Spinal cord (tissue), 10 donors: ENCODE results near the gene SLC1A3. TPM values are rescaled to one million over a fixed set of nuclear protein-coding genes. Genes with fewer than 3 reads are reported as not detected.

Experiments used
- DNase-seq, 6 donors: peaks; one replicate each; pipeline versions ENCODE4 v3.0.0 to v3.0.0-alpha.2; 2013 to 2015; ENCODE audit warnings: low spot score in 6 of 6, low read depth in 4 of 6
- H3K27ac ChIP-seq: one replicate; pipeline ENCODE4 v1.5.1; 2013; ENCODE audit warnings: low read depth, low read length, control low read depth
- H3K27me3 ChIP-seq: one replicate; pipeline ENCODE4 v1.6.1; 2013; ENCODE audit warnings: low read length; ENCODE audit not compliant: control insufficient read depth, insufficient read depth
- H3K36me3 ChIP-seq: one replicate; pipeline ENCODE4 v1.6.1; 2013; ENCODE audit warnings: low read length; ENCODE audit not compliant: control insufficient read depth, insufficient read depth
- H3K4me1 ChIP-seq: one replicate; pipeline ENCODE4 v1.6.1; 2013; ENCODE audit warnings: low read length; ENCODE audit not compliant: control insufficient read depth, insufficient read depth
- H3K4me3 ChIP-seq: one replicate; pipeline ENCODE4 v1.5.1; 2013; ENCODE audit warnings: low read depth, low read length, control low read depth
- H3K9me3 ChIP-seq: one replicate; pipeline ENCODE4 v1.6.1; 2013; ENCODE audit warnings: low read length; ENCODE audit not compliant: control insufficient read depth, insufficient read depth
- WGBS: methylation state at CpG from one replicate; pipeline ENCODE4 v1.1.5; 2013; ENCODE audit warnings: missing lambda C conversion rate; ENCODE audit not compliant: insufficient coverage; 5-methylcytosine and 5-hydroxymethylcytosine counted together
- polyA plus RNA-seq, 2 donors: library from polyadenylated mRNA; unstranded; fragments of 120-200 nt; gene quantifications; one replicate each; pipeline ENCODE4 v1.2.1, GENCODE V29; 2013; ENCODE audit not compliant: insufficient read length in 2 of 2
- total RNA-seq, 2 donors: library from RNA; depleted of rRNA in 1 of 2; stranded (reverse); fragments of 120-200 nt in 1 of 2; fragments of >200 nt in 1 of 2; gene quantifications; one replicate each; pipeline versions ENCODE4 v1.2.3 to v1.2.4, GENCODE V29; 2013 to 2014
- donor health status: healthy.

The SLC1A3 gene
- total and polyA plus RNA-seq, 4 donors, result 456 to 738 (median 465) TPM

DNA sequence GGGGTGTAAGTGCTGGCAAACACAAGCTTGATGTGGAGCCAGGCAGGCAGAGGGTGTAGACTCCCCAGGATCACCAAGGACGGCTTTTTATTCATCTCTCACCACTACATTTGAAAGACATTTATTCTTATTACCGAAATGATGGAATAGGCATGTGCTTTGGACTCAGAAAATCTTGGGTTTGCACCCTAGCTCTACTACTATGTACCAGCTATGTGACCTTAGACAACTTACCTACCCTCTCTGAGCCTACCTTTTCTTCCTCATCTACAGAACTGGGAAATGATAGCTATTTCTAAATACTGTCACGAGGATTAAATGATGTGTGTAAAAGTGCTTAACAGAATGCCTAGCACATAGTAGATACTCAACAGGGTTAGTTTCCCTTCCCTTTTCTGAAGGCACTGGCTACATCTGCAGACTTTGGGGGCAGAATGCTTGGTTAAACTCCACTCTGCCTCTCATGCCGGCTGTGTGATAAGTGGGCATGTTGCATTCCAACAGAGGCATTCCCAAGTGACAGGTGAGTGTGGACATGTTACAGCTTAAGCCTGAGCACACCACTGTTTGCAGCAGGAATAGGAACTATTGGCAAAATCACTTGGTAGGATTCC is 94.8 kb downstream of the SLC1A3 start:
- Histone ChIP-seq H3K4me1 (no peaks in the 10 kb centered on the region), H3K9me3 (no peaks in the 10 kb centered on the region), H3K36me3 (no peaks in the 10 kb centered on the region), H3K27me3 (no peaks in the 10 kb centered on the region), H3K4me3 (no peak overlapping the region), H3K27ac (no peak overlapping the region)
- DNase-seq, result no peak
- 100% methylated on average over 1 of the region's 4 CpGs for WGBS

GRCh38 chr5:36703245-36703860 is 96.9 kb downstream of the SLC1A3 start:
- H3K4me3 ChIP-seq, result no peak overlapping the region
- no peak overlapping the region for H3K27ac ChIP-seq
- WGBS, result 73% methylated on average over 4 of the region's 5 CpGs
- H3K36me3 ChIP-seq, result no peaks in the 10 kb centered on the region
- H3K9me3 ChIP-seq, result no peaks in the 10 kb centered on the region
- DNase-seq, result no peak
- no peaks in the 10 kb centered on the region for H3K27me3 ChIP-seq
- H3K4me1 ChIP-seq, result no peaks in the 10 kb centered on the region

- H3K9me3 ChIP-seq, result no peaks in the 10 kb centered on the region
- peak in 1 of 6 donors; percentile 39 for DNase-seq
- H3K4me1 ChIP-seq, result no peaks in the 10 kb centered on the region
- H3K4me3 ChIP-seq, result no peak overlapping the region
- WGBS, result no CpG with 5 or more reads among the region's 1 CpG
- H3K27ac ChIP-seq, result no peak overlapping the region
- H3K36me3 ChIP-seq, result no peaks in the 10 kb centered on the region
- H3K27me3 ChIP-seq, result no peaks in the 10 kb centered on the region
Measured at GRCh38 chr5:36704131-36704530, 97.7 kb downstream of the SLC1A3 start.

DNA sequence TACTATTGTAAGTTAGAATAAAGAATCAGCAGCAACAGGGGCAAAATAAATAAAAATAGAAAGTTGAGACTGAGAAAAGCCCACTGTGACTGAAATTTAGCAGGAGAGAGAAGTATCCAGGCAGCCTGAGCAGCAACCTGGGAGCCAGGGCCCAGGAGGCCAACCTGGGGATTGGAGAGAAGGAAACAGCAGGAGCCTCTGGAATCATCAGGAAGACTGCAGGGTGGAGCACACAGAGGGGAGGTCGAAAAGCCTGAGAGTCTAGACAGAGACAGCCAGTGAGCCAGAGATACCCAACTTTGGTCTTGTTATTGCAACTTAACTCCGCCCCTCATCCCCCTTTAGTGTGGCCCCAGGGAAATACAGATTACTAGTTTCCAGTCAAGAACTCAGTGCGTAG is 98.6 kb downstream of the SLC1A3 start:
- H3K9me3 ChIP-seq, result no peaks in the 10 kb centered on the region
- no peaks in the 10 kb centered on the region for H3K4me1 ChIP-seq
- 88% methylated on average over 3 of the region's 3 CpGs for WGBS
- no peak overlapping the region for H3K4me3 ChIP-seq
- no peaks in the 10 kb centered on the region for H3K27me3 ChIP-seq
- no peak for DNase-seq
- H3K36me3 ChIP-seq, result no peaks in the 10 kb centered on the region
- H3K27ac ChIP-seq, result no peak overlapping the region

GRCh38 chr5:36706662-36707061 is 100.3 kb downstream of the SLC1A3 start:
- no peak overlapping the region for H3K4me3 ChIP-seq
- DNase-seq, result no peak
- WGBS, result 56% methylated on average over 2 of the region's 4 CpGs
- H3K4me1 ChIP-seq, result no peaks in the 10 kb centered on the region
- no peaks in the 10 kb centered on the region for H3K9me3 ChIP-seq
- no peaks in the 10 kb centered on the region for H3K27me3 ChIP-seq
- H3K27ac ChIP-seq, result no peak overlapping the region
- no peaks in the 10 kb centered on the region for H3K36me3 ChIP-seq

- no CpG with 5 or more reads among the region's 5 CpGs for WGBS
- no peak for DNase-seq
- no peaks in the 10 kb centered on the region for H3K27me3 ChIP-seq
Measured at GRCh38 chr5:36708996-36709395, 102.6 kb downstream of the SLC1A3 start.

GRCh38 chr5:36710039-36710438 is 103.6 kb downstream of the SLC1A3 start:
- no peaks in the 10 kb centered on the region for H3K36me3 ChIP-seq
- no peaks in the 10 kb centered on the region for H3K4me1 ChIP-seq
- H3K4me3 ChIP-seq, result no peak overlapping the region
- 90% methylated on average over 1 of the region's 3 CpGs for WGBS
- no peaks in the 10 kb centered on the region for H3K27me3 ChIP-seq
- DNase-seq, result no peak
- no peak overlapping the region for H3K27ac ChIP-seq
- H3K9me3 ChIP-seq, result no peaks in the 10 kb centered on the region

More at GRCh38 chr5:36708996-36709395, 102.6 kb downstream of the SLC1A3 start:
- H3K27ac ChIP-seq, result no peak overlapping the region
- no peak overlapping the region for H3K4me3 ChIP-seq
- no peaks in the 10 kb centered on the region for H3K4me1 ChIP-seq
- H3K9me3 ChIP-seq, result no peaks in the 10 kb centered on the region
- no peaks in the 10 kb centered on the region for H3K36me3 ChIP-seq

DNA sequence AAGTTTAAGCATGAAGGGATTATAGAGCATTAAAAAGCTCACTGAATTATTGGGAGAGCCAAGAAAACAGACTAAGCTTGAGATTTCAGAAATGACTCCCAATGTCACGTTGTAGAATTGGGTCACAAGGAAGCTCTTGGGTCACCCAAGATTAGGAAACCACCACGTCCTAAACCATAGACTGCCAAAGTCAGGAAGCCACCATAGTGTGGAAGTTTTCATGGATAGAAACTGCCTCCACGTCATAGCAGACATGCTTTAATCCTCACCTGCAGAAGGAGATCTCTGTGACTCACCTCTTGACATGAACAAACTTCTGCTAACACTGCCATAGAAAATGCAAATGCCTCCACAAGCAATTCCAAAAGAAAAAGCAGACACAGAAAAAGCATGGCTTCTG is 106.3 kb downstream of the SLC1A3 start:
- WGBS, result 90% methylated on average over 3 of the region's 3 CpGs
- Histone ChIP-seq H3K27me3 (no peaks in the 10 kb centered on the region), H3K36me3 (no peaks in the 10 kb centered on the region), H3K27ac (no peak overlapping the region), H3K9me3 (no peaks in the 10 kb centered on the region), H3K4me1 (no peaks in the 10 kb centered on the region), H3K4me3 (no peak overlapping the region)
- no peak for DNase-seq

GRCh38 chr5:36713541-36713940 is 107.1 kb downstream of the SLC1A3 start:
- H3K9me3 ChIP-seq, result no peaks in the 10 kb centered on the region
- no peaks in the 10 kb centered on the region for H3K36me3 ChIP-seq
- 42% methylated on average over 2 of the region's 2 CpGs for WGBS
- no peak overlapping the region for H3K4me3 ChIP-seq
- H3K4me1 ChIP-seq, result no peaks in the 10 kb centered on the region
- H3K27me3 ChIP-seq, result no peaks in the 10 kb centered on the region
- DNase-seq, result no peak
- H3K27ac ChIP-seq, result no peak overlapping the region

DNA sequence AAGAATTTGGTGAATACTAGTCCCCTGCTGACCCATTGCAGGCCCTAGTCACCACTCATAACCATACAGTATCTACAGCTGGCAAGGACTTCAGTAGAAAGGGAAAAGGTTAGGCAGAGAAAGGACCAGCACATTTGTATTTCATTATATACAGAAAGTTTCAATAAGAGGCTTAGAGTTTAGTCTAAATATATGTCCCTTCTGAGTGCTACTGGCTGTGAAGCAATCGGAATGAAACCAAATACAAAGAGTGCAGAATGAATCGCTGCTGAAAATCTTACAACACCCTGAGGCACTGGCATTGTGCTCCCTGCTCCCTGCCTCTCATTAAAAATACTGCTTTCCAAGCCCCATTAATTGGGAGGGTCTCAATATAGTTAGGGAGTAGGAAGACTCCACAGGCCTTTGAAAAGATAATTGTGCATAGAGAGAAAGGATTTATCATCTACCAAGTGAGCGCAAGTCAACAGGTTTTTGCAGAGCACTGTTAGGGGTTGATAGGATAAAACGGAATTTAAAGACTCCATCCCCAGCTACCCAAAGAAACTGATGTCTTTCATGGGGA is 110.8 kb downstream of the SLC1A3 start:
- WGBS, result no CpG with 5 or more reads among the region's 4 CpGs
- no peak overlapping the region for H3K27ac ChIP-seq
- no peaks in the 10 kb centered on the region for H3K9me3 ChIP-seq
- H3K36me3 ChIP-seq, result no peaks in the 10 kb centered on the region
- H3K4me1 ChIP-seq, result no peaks in the 10 kb centered on the region
- no peaks in the 10 kb centered on the region for H3K27me3 ChIP-seq
- DNase-seq, result peak in 3 of 6 donors; percentile 29 to 84 (median 61)
- no peak overlapping the region for H3K4me3 ChIP-seq
